ENCODE results near the gene SPIRE1. TPM values are rescaled to one million over a fixed set of nuclear protein-coding genes. Genes with fewer than 3 reads are reported as not detected.

SPIRE1 gene
- total RNA-seq, 1 donor from 2014 or later: 49.2 TPM

GRCh38 chr18:12403601-12404506 is 254.1 kb downstream of the SPIRE1 start:
- no peaks in the 10 kb centered on the region for H3K27me3 ChIP-seq (ENCODE audit: control insufficient read depth, insufficient read depth, low read length)
- H3K4me3 ChIP-seq (ENCODE audit: low read depth, low read length): no peak overlapping the region
- H3K36me3 ChIP-seq (ENCODE audit: control insufficient read depth, insufficient read depth, low read length): no peaks in the 10 kb centered on the region
- TF ChIP-seq, protein P1, sequence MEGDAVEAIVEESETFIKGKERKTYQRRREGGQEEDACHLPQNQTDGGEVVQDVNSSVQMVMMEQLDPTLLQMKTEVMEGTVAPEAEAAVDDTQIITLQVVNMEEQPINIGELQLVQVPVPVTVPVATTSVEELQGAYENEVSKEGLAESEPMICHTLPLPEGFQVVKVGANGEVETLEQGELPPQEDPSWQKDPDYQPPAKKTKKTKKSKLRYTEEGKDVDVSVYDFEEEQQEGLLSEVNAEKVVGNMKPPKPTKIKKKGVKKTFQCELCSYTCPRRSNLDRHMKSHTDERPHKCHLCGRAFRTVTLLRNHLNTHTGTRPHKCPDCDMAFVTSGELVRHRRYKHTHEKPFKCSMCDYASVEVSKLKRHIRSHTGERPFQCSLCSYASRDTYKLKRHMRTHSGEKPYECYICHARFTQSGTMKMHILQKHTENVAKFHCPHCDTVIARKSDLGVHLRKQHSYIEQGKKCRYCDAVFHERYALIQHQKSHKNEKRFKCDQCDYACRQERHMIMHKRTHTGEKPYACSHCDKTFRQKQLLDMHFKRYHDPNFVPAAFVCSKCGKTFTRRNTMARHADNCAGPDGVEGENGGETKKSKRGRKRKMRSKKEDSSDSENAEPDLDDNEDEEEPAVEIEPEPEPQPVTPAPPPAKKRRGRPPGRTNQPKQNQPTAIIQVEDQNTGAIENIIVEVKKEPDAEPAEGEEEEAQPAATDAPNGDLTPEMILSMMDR (IDR thresholded peaks at IDR 0.05; ENCODE audit: insufficient read depth, low read length, poor library complexity, severe bottlenecking): no peak
- DNase-seq (ENCODE audit: low read depth): peak; percentile 71

DNA sequence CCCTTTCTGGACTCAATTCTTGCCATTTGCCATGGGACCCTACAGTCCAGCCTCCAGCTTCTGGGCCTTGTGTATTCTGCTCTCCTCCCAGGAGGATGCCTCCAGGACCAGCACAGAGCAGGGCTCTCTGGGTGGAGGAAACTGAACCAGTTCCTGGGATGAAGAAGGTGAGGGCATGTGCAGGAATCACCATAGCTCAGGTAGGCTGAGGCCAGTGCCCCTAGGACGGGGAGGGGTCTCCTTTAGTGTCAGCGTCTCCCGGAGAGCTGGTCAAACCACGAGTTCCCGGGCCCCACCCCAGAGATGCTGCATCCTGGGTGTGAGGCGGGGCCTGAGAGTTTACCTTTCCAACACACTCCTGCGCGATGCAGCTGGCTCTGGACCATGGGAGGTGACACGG is 256.0 kb downstream of the SPIRE1 start:
- no peak overlapping the region for H3K4me3 ChIP-seq (ENCODE audit: low read depth, low read length)
- TF ChIP-seq, protein P1 (IDR thresholded peaks at IDR 0.05; ENCODE audit: insufficient read depth, low read length, poor library complexity, severe bottlenecking): no peak
- H3K27me3 ChIP-seq (ENCODE audit: control insufficient read depth, insufficient read depth, low read length): no peaks in the 10 kb centered on the region
- DNase-seq (ENCODE audit: low read depth): no peak
- no peaks in the 10 kb centered on the region for H3K36me3 ChIP-seq (ENCODE audit: control insufficient read depth, insufficient read depth, low read length)

DNA sequence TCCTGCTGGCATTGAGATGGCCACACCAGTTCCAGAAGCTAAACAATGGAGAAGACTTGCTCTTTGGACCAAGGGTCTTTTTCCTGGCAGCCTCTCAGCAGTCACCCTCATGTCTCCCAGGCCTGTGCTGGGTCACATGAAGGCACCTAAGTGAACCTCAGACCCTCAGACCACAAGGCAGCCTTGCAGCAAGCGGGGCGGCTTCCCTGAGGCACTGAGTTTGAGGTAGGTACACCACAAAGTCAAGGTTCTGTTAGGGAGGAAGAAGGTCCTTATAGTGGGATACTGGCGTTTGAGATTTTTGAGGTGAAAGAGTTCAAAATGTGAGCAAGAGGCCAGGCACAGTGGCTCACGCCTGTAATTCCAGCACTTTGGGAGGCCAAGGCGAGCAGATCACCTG is 258.7 kb downstream of the SPIRE1 start:
- Histone ChIP-seq H3K4me3 (ENCODE audit: low read depth, low read length) (no peak overlapping the region), H3K36me3 (ENCODE audit: control insufficient read depth, insufficient read depth, low read length) (no peaks in the 10 kb centered on the region), H3K27me3 (ENCODE audit: control insufficient read depth, insufficient read depth, low read length) (no peaks in the 10 kb centered on the region)
- TF ChIP-seq, protein P1 (IDR thresholded peaks at IDR 0.05; ENCODE audit: insufficient read depth, low read length, poor library complexity, severe bottlenecking): no peak
- no peak for DNase-seq (ENCODE audit: low read depth)

- Histone ChIP-seq H3K36me3 (ENCODE audit: control insufficient read depth, insufficient read depth, low read length) (no peaks in the 10 kb centered on the region), H3K27me3 (ENCODE audit: control insufficient read depth, insufficient read depth, low read length) (no peaks in the 10 kb centered on the region), H3K4me3 (ENCODE audit: low read depth, low read length) (no peak overlapping the region)
- TF ChIP-seq, protein P1 (IDR thresholded peaks at IDR 0.05; ENCODE audit: insufficient read depth, low read length, poor library complexity, severe bottlenecking): no peak
- DNase-seq (ENCODE audit: low read depth): no peak
These were observed 259.3 kb downstream of the SPIRE1 start for GRCh38 chr18:12398625-12399024.

DNA sequence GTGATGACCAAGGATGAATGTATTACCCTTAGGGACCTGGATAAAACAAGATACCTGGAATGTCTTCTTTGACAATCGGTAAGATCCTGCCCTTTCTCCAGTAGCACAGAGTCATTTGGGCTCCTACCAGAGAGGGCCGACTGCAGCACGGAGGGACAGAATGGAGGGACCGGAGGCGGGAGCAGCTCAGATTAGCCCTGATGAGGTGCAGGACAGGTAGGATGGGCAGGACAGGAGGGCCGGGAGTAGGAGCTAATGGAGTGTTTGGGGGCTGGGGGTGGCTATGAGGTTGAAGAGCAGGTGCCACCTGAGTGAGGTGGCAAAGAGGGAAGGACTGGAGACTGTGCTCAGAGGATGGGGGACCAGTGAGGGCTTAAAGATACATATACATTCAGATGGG is 260.1 kb downstream of the SPIRE1 start:
- Histone ChIP-seq H3K36me3 (ENCODE audit: control insufficient read depth, insufficient read depth, low read length) (no peaks in the 10 kb centered on the region), H3K27me3 (ENCODE audit: control insufficient read depth, insufficient read depth, low read length) (no peaks in the 10 kb centered on the region), H3K4me3 (ENCODE audit: low read depth, low read length) (no peak overlapping the region)
- TF ChIP-seq, protein P1 (IDR thresholded peaks at IDR 0.05; ENCODE audit: insufficient read depth, low read length, poor library complexity, severe bottlenecking): no peak
- no peak for DNase-seq (ENCODE audit: low read depth)
